GM13976 (cell line): ENCODE results near the gene TFR2.

ENCODE experiments used
- DNase-seq: peaks from one replicate; pipeline ENCODE4 v3.0.0; 2012; ENCODE audit warnings: low spot score
- in situ Hi-C: fragments of 300-500 bp; cut with MboI; formaldehyde crosslinking; loops from one replicate; pipeline ENCODE4 v1.12.0; 2022; ENCODE audit warnings: low sequenced_read_pairs, mixed read lengths, inconsistent platforms; ENCODE audit not compliant: unreplicated experiment
- TF ChIP-seq, protein P1 (sequence below): IDR thresholded peaks from 2 replicates; pipeline ENCODE4 v1.5.1; 2012; ENCODE audit warnings: borderline replicate concordance, mild to moderate bottlenecking; ENCODE audit not compliant: insufficient read depth; ENCODE audit errors: extremely low read depth, missing control alignments, control extremely low read depth

The TFR2 gene

DNA sequence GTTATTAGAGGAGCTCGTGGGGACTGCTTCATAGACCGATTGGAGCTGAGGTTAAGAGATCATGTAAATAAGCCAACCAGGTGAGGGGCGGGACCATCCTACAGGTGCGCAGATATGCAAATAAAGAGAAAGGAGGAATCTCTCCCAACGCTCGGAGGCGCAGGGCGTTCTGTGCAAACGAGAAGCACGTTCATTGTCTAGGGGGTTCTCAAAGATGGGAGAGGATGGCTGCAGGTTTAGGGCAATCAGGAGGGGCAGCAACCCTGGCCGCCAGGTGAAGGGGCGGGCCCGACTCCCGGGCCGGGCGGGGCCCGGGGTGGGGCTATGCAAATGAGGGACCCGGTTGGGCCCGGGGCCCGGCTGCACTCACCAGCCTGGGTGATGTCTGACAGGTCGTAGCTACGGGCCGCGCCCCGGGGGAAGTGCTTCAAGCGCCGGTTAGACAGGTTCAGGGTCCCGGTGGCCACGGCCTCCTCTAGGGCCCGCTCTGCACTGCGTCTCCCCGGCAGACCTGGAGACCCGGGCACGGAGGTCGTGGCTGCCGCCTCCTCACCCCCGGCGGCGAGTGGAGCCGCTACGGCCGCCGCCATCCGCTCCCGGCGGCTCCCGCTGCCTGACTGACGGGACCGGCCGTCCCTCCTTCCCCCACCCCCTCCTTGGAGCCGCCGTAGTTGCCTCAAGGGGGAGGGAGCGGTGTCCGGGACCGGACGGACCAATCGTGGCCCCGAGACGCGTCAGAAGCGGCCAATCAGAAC is 55.7 kb downstream of the TFR2 start, which contains the start of gene LRCH4:
Gene LRCH4, minus strand, starts transcription at position 619 of the 755 bp plus-strand sequence. Its CDS starts 29 bp downstream, at position 590.
- in situ Hi-C loops: no loop called here
- TF ChIP-seq, protein P1, sequence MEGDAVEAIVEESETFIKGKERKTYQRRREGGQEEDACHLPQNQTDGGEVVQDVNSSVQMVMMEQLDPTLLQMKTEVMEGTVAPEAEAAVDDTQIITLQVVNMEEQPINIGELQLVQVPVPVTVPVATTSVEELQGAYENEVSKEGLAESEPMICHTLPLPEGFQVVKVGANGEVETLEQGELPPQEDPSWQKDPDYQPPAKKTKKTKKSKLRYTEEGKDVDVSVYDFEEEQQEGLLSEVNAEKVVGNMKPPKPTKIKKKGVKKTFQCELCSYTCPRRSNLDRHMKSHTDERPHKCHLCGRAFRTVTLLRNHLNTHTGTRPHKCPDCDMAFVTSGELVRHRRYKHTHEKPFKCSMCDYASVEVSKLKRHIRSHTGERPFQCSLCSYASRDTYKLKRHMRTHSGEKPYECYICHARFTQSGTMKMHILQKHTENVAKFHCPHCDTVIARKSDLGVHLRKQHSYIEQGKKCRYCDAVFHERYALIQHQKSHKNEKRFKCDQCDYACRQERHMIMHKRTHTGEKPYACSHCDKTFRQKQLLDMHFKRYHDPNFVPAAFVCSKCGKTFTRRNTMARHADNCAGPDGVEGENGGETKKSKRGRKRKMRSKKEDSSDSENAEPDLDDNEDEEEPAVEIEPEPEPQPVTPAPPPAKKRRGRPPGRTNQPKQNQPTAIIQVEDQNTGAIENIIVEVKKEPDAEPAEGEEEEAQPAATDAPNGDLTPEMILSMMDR: no peak
- peak; percentile 83 for DNase-seq

DNA sequence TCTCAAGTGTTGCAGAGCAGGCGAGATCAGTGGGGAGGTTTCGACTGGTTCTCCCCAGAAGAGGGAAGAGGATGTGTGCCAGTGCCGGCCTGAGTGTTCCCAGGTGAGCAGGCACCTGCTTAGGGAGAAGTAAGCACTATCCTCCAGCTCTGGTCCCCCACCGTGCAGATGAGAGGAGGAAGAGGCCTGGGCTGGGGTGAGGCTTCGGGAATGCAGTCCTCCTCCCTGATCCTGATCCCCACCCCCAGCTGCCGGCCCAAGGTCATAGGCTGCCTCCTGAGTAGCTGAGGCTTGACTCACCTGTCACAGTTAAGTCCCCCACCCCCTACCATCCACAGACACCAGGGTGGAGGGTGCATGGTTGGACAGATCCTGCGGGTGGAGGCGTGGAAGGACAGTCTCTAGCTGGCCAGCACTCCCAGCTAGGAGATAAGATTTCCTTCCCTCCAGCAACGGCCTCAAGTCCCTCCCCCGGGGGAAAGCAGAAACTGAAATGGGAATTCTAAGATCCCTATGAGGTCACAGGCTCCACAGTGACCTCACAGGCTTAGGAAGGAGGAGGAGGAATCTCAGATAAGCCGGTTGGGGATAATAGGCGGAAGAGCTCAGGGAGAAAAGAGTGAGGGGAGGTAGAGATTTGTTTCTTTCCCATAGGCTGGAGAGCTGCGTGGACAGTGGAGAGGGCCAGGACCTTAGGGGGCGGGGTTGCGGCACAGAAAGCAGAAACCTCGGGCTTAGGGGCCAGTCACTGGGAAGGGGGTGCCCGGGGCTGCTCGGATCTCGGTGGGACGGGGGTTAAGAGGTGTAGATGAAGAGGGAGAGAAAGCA is 56.5 kb downstream of the TFR2 start:
- no peak for DNase-seq
- TF ChIP-seq, protein P1: no peak
- in situ Hi-C loops: no loop called here

DNA sequence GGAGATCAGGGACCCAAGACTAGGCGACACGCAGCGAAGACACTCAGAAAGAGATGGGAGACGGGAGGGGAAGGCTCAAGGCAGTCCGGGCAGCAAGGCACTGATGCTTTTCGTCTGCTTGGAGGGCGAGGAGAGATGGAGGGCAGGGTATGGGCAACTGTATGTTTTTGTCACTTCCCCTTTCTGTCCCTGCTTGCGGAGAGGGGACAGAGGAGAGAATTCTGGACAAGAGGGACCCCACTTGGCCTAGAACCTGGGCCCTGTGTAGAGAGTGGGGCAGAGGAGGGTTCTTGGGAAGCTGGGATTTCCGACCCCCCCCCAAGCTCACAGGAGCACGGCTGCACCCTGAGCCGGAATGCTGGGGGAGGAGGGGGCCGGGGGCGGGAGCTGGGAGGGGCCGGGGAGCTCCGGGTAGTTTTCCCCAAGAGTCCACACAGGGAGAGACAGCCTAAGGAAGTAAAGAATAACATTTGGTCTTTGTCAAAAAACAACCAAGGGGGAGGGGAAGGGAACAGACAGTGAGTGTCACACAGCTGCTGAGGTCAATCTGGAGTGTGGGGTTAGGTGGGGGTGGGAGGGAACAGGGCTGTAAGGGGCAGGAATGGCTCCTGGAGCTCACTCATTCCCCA is 57.2 kb downstream of the TFR2 start:
- TF ChIP-seq, protein P1: no peak
- no peak for DNase-seq
- in situ Hi-C loops: no loop called here

DNA sequence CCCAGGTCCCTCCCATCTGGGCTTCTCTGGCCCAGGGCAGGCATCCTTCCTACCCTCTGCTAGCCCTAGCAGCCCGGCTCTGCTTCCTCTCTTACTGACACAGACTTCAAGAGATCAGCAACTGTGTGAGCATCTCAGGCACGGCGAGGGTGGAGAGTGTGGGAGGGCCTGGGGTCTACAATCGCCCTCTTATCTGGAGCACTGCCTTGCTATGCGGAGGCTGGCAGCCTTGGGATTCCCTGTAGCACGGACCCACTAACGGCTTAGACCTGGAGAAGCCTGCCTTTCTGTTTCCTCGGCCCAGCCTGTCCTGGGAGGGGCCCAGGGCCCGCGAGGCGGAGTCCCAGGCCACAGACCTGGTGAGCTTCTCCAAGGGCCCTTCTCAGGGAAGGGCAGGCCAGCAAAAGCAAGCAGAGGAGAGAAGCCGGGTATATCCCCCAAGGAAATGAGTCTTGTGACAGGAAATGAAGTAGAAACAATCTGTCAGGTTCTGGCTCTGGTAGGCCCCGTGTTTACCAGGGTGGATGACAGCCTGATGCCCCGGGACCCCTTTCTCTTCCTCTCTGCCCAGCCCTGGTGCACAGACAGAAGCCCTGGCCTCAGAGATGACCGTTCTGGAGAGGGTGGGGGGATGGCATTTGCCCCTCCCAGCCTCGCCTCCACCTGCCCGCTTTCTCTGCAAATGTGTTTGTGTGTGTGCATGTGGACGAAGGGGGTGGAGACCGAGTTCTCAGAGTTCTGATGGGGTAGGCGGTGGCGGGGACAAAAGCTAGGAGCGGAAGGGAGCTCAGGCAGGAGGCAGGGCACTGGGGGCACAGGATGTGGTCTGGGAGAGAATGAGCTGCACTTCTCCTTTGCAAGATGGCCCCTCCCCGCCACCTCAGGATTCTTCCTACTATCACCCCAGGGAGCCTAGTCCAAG is 58.0 kb downstream of the TFR2 start:
- in situ Hi-C loops: no loop called here
- DNase-seq: peak; percentile 70
- TF ChIP-seq, protein P1: no peak

DNA sequence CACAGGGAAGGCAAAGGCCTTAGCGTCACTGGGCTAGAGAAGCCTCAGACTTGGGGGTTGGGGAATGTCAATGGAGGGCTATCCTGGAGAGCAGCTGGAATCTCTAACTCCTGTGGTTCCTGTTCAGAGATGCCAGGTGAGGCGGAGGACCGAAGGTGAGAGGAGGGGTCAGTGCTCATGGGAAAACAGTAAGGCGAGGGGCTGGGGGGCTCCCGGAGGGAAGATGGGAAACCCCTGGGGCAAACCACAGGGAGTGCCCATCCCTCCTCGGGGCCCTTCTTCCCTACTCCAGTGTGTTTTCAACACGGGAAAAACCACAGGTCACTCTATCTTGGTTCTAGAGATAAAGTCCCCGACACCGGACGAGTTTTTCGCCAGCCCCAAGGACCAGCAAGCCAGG is 58.7 kb downstream of the TFR2 start:
- TF ChIP-seq, protein P1: no peak
- DNase-seq: no peak
- in situ Hi-C loops: no loop called here
